ENCODE results near the gene ZCCHC24.

GRCh38 chr10:79476645-79477044, 31.2 kb upstream of the ZCCHC24 start:
- no peak for TF ChIP-seq CTCF (IDR thresholded peaks at IDR 0.05)
- TF ChIP-seq POLR2A (IDR thresholded peaks at IDR 0.05), result no peak
